SU-DHL-6 (cell line): Measurements from ENCODE around the gene SNPH.

Source experiments
- H2AFZ ChIP-seq: fragments of 200-600 bp; sonication (generic); 2 replicates; pipeline ENCODE4 v1.6.1; 2014; ENCODE audit warnings: low read depth, mild to moderate bottlenecking, moderate library complexity, mixed read lengths, antibody characterized with exemption, low read length; ENCODE audit not compliant: severe bottlenecking
- H3F3A ChIP-seq: fragments of 200-600 bp; shearing (Covaris generic); 2 replicates; pipeline ENCODE4 v1.6.0; 2016; ENCODE audit warnings: antibody characterized with exemption, mild to moderate bottlenecking; ENCODE audit not compliant: insufficient read depth
- H3K27ac ChIP-seq: fragments of 200-600 bp; sonication (generic); 2 replicates; pipeline ENCODE4 v1.5.1; 2016; ENCODE audit warnings: low read depth, mild to moderate bottlenecking, low read length, moderate library complexity, mixed read lengths
- H3K27me3 ChIP-seq: fragments of 200-600 bp; sonication (generic), shearing (Covaris generic); 2 replicates; pipeline ENCODE4 v1.6.0; 2014; ENCODE audit warnings: mild to moderate bottlenecking, low read length
- H3K36me3 ChIP-seq: fragments of 200-600 bp; sonication (generic); 2 replicates; pipeline ENCODE4 v1.6.1; 2014; ENCODE audit warnings: mild to moderate bottlenecking, low read length, mixed read lengths
- H3K4me2 ChIP-seq: fragments of 300-600, 200-600 bp; shearing (Covaris generic), sonication (generic); 2 replicates; pipeline ENCODE4 v1.6.0; 2014; ENCODE audit warnings: low read length, low read depth, mild to moderate bottlenecking; ENCODE audit not compliant: poor library complexity, severe bottlenecking
- H3K4me3 ChIP-seq: fragments of 200-600 bp; sonication (generic); 2 replicates; pipeline ENCODE4 v1.5.1; 2014; ENCODE audit warnings: antibody characterized with exemption, low read length, mild to moderate bottlenecking, mixed read lengths; ENCODE audit not compliant: insufficient read depth, poor library complexity, severe bottlenecking
- H3K79me2 ChIP-seq: fragments of 200-600 bp; sonication (generic); 2 replicates; pipeline ENCODE4 v1.6.1; 2014; ENCODE audit warnings: mild to moderate bottlenecking, low read length, moderate library complexity; ENCODE audit not compliant: insufficient read depth
- H3K9ac ChIP-seq: fragments of 200-600 bp; sonication (generic); 2 replicates; pipeline ENCODE4 v1.7.0; 2014; ENCODE audit warnings: mild to moderate bottlenecking, low read length
- H3K9me2 ChIP-seq: fragments of 200-600 bp; sonication (generic); replicated peaks from 2 replicates; pipeline ENCODE4 v1.6.1; 2014; ENCODE audit warnings: low read length; ENCODE audit not compliant: insufficient read depth
- H3K9me3 ChIP-seq: fragments of 200-600 bp; sonication (generic); 2 replicates; pipeline ENCODE4 v1.6.1; 2014; ENCODE audit warnings: low read length, mixed read lengths; ENCODE audit not compliant: insufficient read depth
- H4K20me1 ChIP-seq: fragments of 200-600 bp; sonication (generic); 2 replicates; pipeline ENCODE4 v1.6.1; 2014; ENCODE audit warnings: low read depth, mild to moderate bottlenecking, antibody characterized with exemption, low read length, moderate library complexity, mixed read lengths
- EZH2phosphoT487 ChIP-seq: fragments of 200-600 bp; sonication (generic), shearing (Covaris generic); conservative IDR thresholded peaks from 2 replicates; pipeline ENCODE4 v1.6.1; 2018; ENCODE audit warnings: mild to moderate bottlenecking, antibody characterized with exemption, low read length, moderate library complexity, mixed read lengths
- TF ChIP-seq, protein P1 (sequence below): fragments of 200-600 bp; sonication (generic); IDR thresholded peaks from one replicate; pipeline ENCODE4 v1.5.1; 2017; ENCODE audit warnings: antibody characterized with exemption, mild to moderate bottlenecking, low read length, moderate library complexity; ENCODE audit not compliant: insufficient read depth, poor library complexity, severe bottlenecking

The SNPH gene

DNA sequence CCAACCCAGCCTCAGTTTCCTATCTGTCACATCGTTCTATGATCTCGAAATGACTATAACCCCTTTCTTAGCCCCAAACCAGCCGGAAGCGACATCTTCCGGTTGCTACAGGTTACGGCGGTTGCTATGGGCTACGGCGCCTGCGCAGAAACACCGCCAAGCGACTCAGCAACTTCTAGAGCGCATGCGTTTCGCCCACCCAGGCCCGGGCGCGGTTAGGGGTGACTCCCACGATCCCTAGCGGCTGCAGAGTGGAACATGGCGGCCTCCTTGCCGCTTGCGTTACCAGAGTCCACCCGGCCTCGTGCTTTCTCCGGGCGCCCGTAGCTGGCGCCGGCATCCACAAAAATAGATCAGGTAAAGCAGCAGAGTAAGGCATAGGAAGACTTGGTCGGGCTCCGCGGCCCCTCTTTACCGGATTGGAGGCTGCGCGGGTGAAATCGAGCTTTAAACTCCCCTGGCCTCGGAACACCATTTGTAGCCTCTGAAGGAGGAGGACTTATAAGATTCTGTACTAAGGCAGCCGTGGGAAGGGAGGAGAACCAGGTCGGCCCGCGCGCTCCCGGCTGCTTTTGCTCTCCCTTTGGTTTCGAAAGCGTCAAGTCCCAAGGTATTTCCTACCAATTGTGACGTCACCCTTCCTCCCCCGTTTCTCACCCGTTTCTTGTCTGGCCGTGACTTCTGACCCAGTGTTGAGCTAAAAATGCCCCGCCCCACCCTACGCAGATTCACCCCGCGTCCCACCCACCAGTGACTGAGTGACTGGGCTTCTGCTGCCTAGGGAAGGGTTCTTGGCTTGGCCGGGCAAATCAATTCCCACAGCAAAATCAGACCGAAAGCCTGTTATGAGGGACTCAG, 59.3 kb downstream of the SNPH start:
- no peaks in the 10 kb centered on the region for H3K36me3 ChIP-seq
- H3F3A ChIP-seq: no peaks in the 10 kb centered on the region
- no peaks in the 10 kb centered on the region for H3K9me2 ChIP-seq
- H3K9me3 ChIP-seq: no peaks in the 10 kb centered on the region
- peak overlapping the region; percentile 77 for H2AFZ ChIP-seq
- peak overlapping the region; percentile 60 for H3K27ac ChIP-seq
- H4K20me1 ChIP-seq: no peaks in the 10 kb centered on the region
- TF ChIP-seq EZH2phosphoT487: no peak
- TF ChIP-seq, protein P1, sequence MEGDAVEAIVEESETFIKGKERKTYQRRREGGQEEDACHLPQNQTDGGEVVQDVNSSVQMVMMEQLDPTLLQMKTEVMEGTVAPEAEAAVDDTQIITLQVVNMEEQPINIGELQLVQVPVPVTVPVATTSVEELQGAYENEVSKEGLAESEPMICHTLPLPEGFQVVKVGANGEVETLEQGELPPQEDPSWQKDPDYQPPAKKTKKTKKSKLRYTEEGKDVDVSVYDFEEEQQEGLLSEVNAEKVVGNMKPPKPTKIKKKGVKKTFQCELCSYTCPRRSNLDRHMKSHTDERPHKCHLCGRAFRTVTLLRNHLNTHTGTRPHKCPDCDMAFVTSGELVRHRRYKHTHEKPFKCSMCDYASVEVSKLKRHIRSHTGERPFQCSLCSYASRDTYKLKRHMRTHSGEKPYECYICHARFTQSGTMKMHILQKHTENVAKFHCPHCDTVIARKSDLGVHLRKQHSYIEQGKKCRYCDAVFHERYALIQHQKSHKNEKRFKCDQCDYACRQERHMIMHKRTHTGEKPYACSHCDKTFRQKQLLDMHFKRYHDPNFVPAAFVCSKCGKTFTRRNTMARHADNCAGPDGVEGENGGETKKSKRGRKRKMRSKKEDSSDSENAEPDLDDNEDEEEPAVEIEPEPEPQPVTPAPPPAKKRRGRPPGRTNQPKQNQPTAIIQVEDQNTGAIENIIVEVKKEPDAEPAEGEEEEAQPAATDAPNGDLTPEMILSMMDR: no peak
- H3K9ac ChIP-seq: peak overlapping the region; percentile 90
- H3K79me2 ChIP-seq: peaks cover 49% of the 10 kb centered on the region
- peak overlapping the region; percentile 82 for H3K4me2 ChIP-seq
- H3K4me3 ChIP-seq: peak overlapping the region; percentile 87
- H3K27me3 ChIP-seq: no peaks in the 10 kb centered on the region

DNA sequence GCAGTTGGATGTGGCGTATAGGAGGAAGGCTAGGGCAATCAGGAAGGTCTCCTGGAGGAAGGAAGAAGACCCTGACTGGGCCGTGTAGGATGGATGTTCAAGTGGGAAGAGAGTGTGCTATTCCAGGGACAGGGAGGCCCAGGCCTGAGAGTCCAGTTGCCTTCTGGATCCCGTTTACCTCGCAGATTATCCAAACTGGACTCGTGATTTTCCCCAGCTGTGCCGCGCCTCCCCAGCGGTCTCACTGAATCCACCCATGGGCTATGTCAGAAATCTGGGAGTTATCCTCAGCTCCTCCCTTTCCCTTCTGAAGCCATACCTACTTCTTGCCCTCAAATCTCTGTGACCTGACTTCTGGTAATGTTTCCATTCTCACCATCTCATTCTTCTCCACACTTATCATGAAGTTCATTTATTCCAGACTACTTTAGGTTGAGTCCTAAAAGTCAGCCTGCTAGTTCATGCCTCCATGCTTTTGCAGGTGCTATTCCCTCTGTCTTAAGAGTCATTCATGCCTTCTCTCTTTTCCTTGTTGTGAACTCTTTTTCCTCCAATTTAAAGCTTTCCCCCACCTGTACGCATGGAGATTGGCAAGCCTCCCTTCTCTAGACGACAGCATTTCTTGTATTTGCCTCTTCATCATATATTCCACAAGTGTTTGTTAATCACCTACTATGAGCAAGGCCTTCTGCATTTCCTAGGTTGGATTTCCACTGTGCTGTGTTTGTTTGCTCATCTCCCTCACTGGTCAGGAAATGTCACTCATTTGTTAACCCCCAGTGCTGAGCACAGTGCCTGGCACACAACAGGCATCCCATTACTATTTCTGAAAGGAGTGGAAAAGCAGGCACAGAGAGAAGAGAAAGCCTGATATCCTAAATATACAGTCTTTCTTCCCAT, 60.2 kb downstream of the SNPH start:
- no peaks in the 10 kb centered on the region for H3K9me2 ChIP-seq
- H3K79me2 ChIP-seq: peaks cover 50% of the 10 kb centered on the region
- no peaks in the 10 kb centered on the region for H3K9me3 ChIP-seq
- peak overlapping the region; percentile 90 for H3K9ac ChIP-seq
- H3K4me3 ChIP-seq: peak overlapping the region; percentile 87
- H2AFZ ChIP-seq: no peak overlapping the region
- H3K27ac ChIP-seq: peak overlapping the region; percentile 60
- no peaks in the 10 kb centered on the region for H3F3A ChIP-seq
- H3K36me3 ChIP-seq: no peaks in the 10 kb centered on the region
- no peaks in the 10 kb centered on the region for H3K27me3 ChIP-seq
- H3K4me2 ChIP-seq: peak overlapping the region; percentile 82
- no peak for TF ChIP-seq EZH2phosphoT487
- TF ChIP-seq, protein P1: no peak
- no peaks in the 10 kb centered on the region for H4K20me1 ChIP-seq

DNA sequence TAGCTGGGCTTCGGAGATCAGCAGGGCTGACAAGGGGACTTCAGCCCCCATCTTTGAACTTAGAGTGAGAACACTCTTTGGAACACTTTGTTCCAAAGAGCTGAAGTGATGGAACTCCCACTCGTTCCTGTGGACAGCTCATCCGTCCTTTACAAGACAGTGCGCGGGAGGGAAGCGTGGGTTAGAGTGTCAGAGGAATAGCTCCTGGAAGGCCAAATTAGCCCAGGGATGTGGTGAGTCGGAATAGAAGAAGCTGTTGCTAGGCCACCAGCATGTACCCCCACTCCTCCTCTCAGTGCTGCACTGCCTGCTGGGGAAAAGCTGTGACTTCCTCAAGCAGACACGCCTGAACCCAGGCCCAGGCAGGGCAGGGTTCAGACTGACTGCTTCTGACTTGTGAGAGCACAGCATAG, 61.2 kb downstream of the SNPH start:
- no peaks in the 10 kb centered on the region for H4K20me1 ChIP-seq
- peaks cover 57% of the 10 kb centered on the region for H3K79me2 ChIP-seq
- H3K9ac ChIP-seq: no peak overlapping the region
- no peaks in the 10 kb centered on the region for H3F3A ChIP-seq
- no peak overlapping the region for H2AFZ ChIP-seq
- no peaks in the 10 kb centered on the region for H3K9me2 ChIP-seq
- no peaks in the 10 kb centered on the region for H3K9me3 ChIP-seq
- TF ChIP-seq, protein P1: no peak
- no peak for TF ChIP-seq EZH2phosphoT487
- H3K4me2 ChIP-seq: peak overlapping the region; percentile 2
- no peak overlapping the region for H3K27ac ChIP-seq
- no peaks in the 10 kb centered on the region for H3K27me3 ChIP-seq
- H3K4me3 ChIP-seq: no peak overlapping the region
- no peaks in the 10 kb centered on the region for H3K36me3 ChIP-seq
